GM13976 (cell line): ENCODE data around the gene FAM222A.

Experiments
- DNase-seq: peaks from one replicate; pipeline ENCODE4 v3.0.0; 2012; ENCODE audit warnings: low spot score
- in situ Hi-C: fragments of 300-500 bp; cut with MboI; formaldehyde crosslinking; loops from one replicate; pipeline ENCODE4 v1.12.0; 2022; ENCODE audit warnings: low sequenced_read_pairs, mixed read lengths, inconsistent platforms; ENCODE audit not compliant: unreplicated experiment
- TF ChIP-seq, protein P1 (sequence below): IDR thresholded peaks from 2 replicates; pipeline ENCODE4 v1.5.1; 2012; ENCODE audit warnings: borderline replicate concordance, mild to moderate bottlenecking; ENCODE audit not compliant: insufficient read depth; ENCODE audit errors: extremely low read depth, missing control alignments, control extremely low read depth

Gene FAM222A

DNA sequence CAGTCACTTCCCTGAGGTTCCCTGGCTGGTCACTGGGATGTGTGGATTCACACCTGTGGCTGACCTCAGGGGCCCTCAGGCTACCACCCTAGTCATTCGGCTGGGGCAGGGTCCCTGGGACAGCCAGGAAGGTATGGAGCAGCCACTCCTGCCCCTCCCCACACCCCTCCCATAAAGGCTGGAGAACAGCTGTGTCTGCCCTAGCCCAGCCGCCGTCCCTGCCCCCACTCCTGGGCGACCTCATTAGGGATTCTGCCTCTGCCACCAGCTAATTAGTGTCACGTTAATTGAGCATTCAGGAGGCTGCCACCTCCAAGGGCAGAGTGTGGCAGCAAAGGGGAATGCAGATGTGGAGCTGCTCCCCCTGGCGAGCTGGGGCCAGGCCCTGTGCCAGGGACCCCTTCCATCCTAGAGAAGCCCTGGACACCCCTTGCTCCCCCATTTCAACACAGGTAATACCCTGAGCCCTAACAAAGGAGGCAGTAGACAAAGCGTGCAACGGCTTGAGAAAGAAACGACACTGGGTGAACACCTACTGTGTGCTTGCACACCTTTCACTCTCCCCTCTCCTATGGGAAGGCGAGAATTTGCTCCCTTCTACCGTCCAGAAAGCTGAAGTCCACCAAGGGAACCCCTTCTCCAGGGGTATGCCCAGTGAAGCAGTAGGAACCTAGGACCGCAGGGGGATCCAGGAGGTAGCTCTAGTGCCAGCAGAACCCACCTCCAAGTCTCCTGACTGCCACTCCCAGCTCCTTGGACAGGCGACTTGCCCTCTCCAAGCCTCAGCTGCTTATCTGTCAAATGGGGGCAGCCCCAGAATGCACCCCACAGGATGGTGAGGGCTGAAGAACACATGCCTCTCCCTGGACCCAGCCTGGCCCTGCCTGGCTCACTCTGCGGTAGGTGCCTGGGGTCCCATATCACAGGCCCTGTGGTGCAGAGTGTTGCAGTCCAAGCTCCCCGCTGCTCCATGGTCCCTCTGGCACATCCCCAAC lies 45.1 kb downstream of the FAM222A start:
- DNase-seq, result no peak
- in situ Hi-C loops, result no loop called here
- TF ChIP-seq, protein P1, sequence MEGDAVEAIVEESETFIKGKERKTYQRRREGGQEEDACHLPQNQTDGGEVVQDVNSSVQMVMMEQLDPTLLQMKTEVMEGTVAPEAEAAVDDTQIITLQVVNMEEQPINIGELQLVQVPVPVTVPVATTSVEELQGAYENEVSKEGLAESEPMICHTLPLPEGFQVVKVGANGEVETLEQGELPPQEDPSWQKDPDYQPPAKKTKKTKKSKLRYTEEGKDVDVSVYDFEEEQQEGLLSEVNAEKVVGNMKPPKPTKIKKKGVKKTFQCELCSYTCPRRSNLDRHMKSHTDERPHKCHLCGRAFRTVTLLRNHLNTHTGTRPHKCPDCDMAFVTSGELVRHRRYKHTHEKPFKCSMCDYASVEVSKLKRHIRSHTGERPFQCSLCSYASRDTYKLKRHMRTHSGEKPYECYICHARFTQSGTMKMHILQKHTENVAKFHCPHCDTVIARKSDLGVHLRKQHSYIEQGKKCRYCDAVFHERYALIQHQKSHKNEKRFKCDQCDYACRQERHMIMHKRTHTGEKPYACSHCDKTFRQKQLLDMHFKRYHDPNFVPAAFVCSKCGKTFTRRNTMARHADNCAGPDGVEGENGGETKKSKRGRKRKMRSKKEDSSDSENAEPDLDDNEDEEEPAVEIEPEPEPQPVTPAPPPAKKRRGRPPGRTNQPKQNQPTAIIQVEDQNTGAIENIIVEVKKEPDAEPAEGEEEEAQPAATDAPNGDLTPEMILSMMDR, result no peak

DNA sequence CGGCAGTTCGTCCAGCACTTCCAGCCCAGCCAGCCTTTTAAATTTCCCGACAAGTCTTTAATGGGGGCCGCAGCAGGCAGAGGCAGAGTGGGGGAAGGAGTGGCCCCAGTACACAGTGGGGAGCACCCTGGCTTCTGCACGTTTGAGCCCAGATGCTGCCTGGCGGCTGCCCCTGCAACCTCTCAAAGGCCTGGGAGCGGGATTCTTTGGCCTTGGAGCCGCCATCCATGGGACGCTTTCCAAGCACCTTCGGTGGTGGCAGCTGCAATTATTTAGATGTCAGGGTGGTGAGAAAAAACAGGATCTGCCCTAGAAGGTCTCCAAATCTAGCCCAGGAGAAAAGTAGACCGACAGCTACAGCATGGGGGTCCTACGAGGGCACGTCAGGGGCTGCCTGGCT lies 46.0 kb downstream of the FAM222A start:
- TF ChIP-seq, protein P1, result no peak
- no peak for DNase-seq
- in situ Hi-C loops, result no loop called here

DNA sequence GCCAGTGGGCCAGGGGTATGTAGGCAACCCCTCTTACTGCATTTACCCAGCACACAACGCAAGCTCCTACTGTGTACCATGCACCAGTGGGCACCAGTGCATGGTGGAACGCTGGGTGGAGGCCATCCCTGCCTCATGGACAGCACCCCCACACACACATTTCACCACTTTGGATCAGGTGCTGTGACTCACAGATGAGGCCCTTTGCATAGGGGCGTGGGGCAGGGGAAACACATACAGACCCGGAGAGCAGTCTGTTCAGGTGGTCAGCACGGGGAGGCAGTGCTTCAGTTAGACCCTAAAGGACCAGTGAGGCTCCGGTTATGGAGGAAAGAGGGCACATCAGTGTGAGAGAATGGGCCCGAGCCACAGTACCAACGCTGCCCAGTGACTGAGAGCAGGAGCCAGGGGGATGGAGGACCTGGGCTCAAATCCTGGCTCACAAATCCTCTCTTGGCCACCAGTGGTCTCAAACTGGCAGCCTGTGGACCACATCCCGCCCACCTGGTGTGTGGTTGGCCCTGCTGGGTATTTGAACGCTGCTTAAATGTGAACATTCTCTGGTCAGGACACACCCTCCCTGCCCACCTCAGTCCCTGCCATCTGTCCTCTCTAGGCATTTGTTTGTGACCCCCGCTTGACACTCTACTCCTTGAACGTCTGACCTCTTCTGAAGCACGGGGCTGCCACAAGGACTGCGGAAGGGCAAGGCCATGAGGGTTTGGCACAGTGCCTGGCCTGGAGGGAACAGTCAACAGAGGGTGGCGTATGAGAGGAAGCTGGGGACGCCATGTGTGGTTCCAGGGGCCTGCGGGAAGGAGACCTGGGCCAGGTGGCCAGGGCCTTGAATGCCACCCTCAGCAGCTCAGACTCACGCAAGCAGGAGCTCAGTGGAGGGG lies 46.7 kb downstream of the FAM222A start:
- TF ChIP-seq, protein P1, result no peak
- in situ Hi-C loops, result no loop called here
- no peak for DNase-seq

DNA sequence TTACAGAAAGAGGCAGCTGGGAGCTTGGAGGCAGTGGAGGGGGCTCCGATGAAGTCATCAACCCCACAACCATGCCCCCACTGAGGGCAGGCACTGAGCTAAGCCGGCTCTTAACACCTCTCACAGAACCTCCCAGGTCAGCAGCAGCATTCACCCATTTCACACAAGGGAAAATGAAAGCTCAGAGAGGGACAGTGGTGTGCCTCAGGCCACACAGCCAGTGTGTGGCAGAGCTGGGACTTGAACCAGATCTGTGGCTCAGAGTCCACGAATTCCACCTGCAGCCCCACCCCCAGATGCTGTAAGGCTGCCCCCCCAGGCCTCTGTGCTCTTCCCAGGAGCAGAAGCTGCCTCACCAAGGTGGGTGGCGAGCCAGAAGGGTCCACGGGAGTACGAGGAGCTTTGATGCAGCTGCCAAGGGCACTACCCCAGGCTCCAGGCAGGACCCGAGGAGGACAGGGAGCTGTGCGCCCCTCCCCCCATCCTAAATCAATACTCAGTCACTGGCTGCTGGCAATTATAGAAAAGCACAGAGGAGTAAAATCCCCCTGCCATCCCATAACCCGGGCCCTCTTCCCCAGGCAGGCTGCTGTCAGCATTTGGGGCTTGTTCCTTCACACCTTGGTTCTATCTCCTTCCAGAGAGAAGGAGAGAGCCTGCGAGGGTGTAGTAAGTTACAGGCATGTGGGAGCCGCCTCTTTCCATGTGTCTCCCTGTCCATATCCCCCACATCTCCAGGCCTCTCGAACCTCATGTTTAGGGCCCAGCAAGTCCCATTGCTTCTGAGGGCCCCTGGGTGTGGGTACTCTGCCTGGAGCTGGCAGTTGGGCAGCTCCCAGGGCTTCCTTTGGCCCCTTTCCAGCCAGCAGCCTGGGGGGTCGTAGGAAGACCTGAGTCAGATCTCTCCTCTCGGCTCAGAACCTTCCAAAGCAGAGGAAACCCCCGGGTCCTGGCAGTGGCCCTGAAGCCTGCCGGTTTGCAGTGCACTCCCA lies 47.6 kb downstream of the FAM222A start:
- TF ChIP-seq, protein P1, result no peak
- DNase-seq, result no peak
- in situ Hi-C loops, result no loop called here

DNA sequence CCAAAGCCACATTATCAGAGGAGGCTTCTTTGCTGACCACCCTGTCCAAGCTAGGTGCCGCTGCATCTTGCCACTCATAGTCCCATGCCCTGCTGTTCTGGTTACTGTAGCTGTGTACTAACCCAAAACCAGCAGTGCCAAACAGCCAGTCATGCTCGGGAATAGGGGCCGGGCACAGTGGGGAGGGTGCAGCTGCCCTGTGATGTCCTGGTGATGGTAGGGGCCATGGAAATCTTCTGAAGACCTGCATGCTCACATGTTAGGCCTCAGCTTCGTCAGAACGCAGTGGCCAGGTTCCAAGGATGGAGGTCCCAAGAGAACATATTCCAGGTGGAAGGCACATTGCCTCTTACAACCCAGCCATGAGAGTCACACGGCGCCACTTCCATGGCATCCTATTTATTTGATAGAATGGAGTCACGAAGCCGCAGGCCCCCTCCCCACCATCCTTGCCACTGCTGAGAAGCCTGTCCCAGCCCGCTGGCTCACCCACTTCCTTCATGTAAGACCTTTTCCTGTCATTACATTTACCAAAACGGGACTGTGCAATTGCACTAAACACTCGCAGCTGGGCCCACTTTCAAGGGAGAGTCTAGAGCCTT lies 48.5 kb downstream of the FAM222A start:
- TF ChIP-seq, protein P1, result no peak
- no peak for DNase-seq

More for the DNA sequence above, 48.5 kb downstream of the FAM222A start:
- in situ Hi-C loops, result no loop called here
